ENCODE measurements around the gene MRPS5.

DNA sequence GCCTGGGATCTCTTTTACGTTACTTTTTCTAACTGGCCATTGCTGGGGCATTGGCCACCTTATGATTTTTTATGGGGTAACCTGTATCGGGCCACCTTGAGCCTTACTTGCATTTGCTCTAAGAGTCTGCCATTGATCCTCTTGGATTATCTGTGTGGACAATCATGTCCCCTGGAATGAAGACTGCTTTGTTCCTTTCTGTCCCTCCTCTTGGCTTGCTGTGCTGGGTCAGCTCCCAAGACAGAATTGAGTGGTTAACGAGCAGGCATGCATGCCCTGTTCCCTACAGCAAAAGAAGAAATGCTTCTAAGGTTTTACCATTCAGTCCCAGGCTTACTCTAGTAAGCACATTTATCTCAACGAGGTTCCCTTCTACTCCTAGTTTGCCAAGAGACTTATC lies 49.8 kb downstream of the MRPS5 start:
- TF ChIP-seq CTCF (IDR thresholded peaks at IDR 0.05) (no peak), EZH2 (IDR thresholded peaks at IDR 0.05) (no peak), EZH2phosphoT487 (IDR thresholded peaks at IDR 0.05) (no peak)
